Measurements from ENCODE around the gene CIT. TPM values are rescaled to one million over a fixed set of nuclear protein-coding genes. Genes with fewer than 3 reads are reported as not detected.

Gene CIT
- total and polyA plus RNA-seq, 4 donors = 0.31 to 24.7 (median 1.8) TPM

GRCh38 chr12:119667577-119668323 lies 209.4 kb downstream of the CIT start, which contains the start of gene PRKAB1:
Gene PRKAB1, plus strand, starts transcription at chr12:119668133. Its CDS starts 112 bp downstream, at chr12:119668245.
- Histone ChIP-seq H3K36me3 (ENCODE audit: control insufficient read depth in 4 of 4, insufficient read depth in 3 of 4, low read depth in 1 of 4, low read length in 3 of 4) (peaks cover 0 to 11% (median 4%) of the 10 kb centered on the region in 4 donors), H3K9me3 (ENCODE audit: control insufficient read depth in 4 of 4, low read length in 3 of 4) (no peaks in the 10 kb centered on the region), H3K27ac (ENCODE audit: low read depth in 1 of 2, low read length in 2 of 2) (peak within 1 kb of the TSS; percentile 65 to 88), H3K4me1 (ENCODE audit: control insufficient read depth in 4 of 4, insufficient read depth in 4 of 4, low read length in 3 of 4) (peaks cover 4 to 24% (median 16%) of the 10 kb centered on the region in 4 donors), H3K27me3 (ENCODE audit: control insufficient read depth in 4 of 4, insufficient read depth in 4 of 4, low read length in 3 of 4) (no peaks in the 10 kb centered on the region), H3K9ac (ENCODE audit: low read depth in 1 of 2, low read length in 2 of 2) (peak within 1 kb of the TSS; percentile 66 to 84), H3K4me3 (ENCODE audit: low read depth in 1 of 3, low read length in 3 of 3) (peak within 1 kb of the TSS; percentile 81 to 99 (median 92))
- TF ChIP-seq HNF4A (conservative IDR thresholded peaks at IDR 0.05) (peak in 1 of 2 donors; percentile 7), MAX (IDR thresholded peaks at IDR 0.05) (peak; percentile 86), TAF1 (conservative IDR thresholded peaks at IDR 0.05) (no peak), HNF4G (IDR thresholded peaks at IDR 0.05) (no peak), EGR1 (IDR thresholded peaks at IDR 0.05; ENCODE audit: low read depth in 2 of 2) (peak; percentile 38 to 41), ATF3 (IDR thresholded peaks at IDR 0.05) (no peak), CTCF (IDR thresholded peaks at IDR 0.05; ENCODE audit: low read depth, low read length, missing input control) (peak; percentile 90), FOXA2 (IDR thresholded peaks at IDR 0.05) (no peak), REST (IDR thresholded peaks at IDR 0.05) (peak; percentile 40), SP1 (IDR thresholded peaks at IDR 0.05) (peak; percentile 53), JUND (IDR thresholded peaks at IDR 0.05) (peak in 1 of 2 donors; percentile 23), FOXA1 (IDR thresholded peaks at IDR 0.05) (no peak), ZBTB33 (IDR thresholded peaks at IDR 0.05) (peak; percentile 90), GABPA (IDR thresholded peaks at IDR 0.05 in 1 of 2, conservative IDR thresholded peaks at IDR 0.05 in 1 of 2) (peak; percentile 96 to 99), RXRA (IDR thresholded peaks at IDR 0.05) (peak; percentile 32 to 44), YY1 (IDR thresholded peaks at IDR 0.05) (peak; percentile 61), NR2F2 (IDR thresholded peaks at IDR 0.05) (peak; percentile 35), RAD21 (IDR thresholded peaks at IDR 0.05) (peak; percentile 64 to 74)
- peak; percentile 95 for DNase-seq (ENCODE audit: low spot score)
- under 1% methylated on average over 69 of the region's 69 CpGs for WGBS
